MM.1S (cell line): ENCODE data around the gene SLIT3.

ENCODE experiments used
- DNase-seq: peaks from one replicate; pipeline ENCODE4 v3.0.0-alpha.2; 2015
- H2AFZ ChIP-seq: fragments of 300-600 bp; sonication (generic); 2 replicates; pipeline ENCODE4 v1.6.0; 2016; ENCODE audit warnings: antibody characterized with exemption, low read length
- H3F3A ChIP-seq: fragments of 300-600 bp; sonication (generic); 2 replicates; pipeline ENCODE4 v1.6.1; 2016; ENCODE audit warnings: mild to moderate bottlenecking, antibody characterized with exemption, low read length, moderate library complexity, mixed read lengths; ENCODE audit not compliant: insufficient read depth
- H3K27ac ChIP-seq: fragments of 300-600 bp; sonication (generic); 2 replicates; pipeline ENCODE4 v1.5.1; 2016; ENCODE audit warnings: mild to moderate bottlenecking, low read length
- H3K27me3 ChIP-seq: fragments of 300-600 bp; sonication (generic); replicated peaks from 2 replicates; pipeline ENCODE4 v1.6.0; 2016; ENCODE audit warnings: low read length; ENCODE audit not compliant: insufficient read depth
- H3K36me3 ChIP-seq: fragments of 300-600 bp; sonication (generic); replicated peaks from 2 replicates; pipeline ENCODE4 v1.6.1; 2016; ENCODE audit warnings: mild to moderate bottlenecking, low read length, mixed read lengths; ENCODE audit not compliant: insufficient read depth
- H3K4me1 ChIP-seq: fragments of 300-600 bp; sonication (generic); 2 replicates; pipeline ENCODE4 v1.6.1; 2016; ENCODE audit warnings: low read length, mixed read lengths
- H3K4me2 ChIP-seq: fragments of 300-600 bp; sonication (generic); 2 replicates; pipeline ENCODE4 v1.6.0; 2016; ENCODE audit warnings: low read depth, low read length
- H3K4me3 ChIP-seq: fragments of 300-600 bp; sonication (generic); 2 replicates; pipeline ENCODE4 v1.5.1; 2016; ENCODE audit warnings: low read length, mixed read lengths
- H3K79me2 ChIP-seq: fragments of 300-600 bp; sonication (generic); 2 replicates; pipeline ENCODE4 v1.6.1; 2016; ENCODE audit warnings: mixed run types, low read length, mixed read lengths
- H3K9ac ChIP-seq: fragments of 300-600 bp; sonication (generic); 2 replicates; pipeline ENCODE4 v1.6.1; 2016; ENCODE audit warnings: low read length, mixed read lengths
- H3K9me2 ChIP-seq: fragments of 300-600 bp; sonication (generic); replicated peaks from 2 replicates; pipeline ENCODE4 v1.6.1; 2016; ENCODE audit warnings: mild to moderate bottlenecking, low read length, mixed read lengths; ENCODE audit not compliant: insufficient read depth
- H3K9me3 ChIP-seq: fragments of 300-600 bp; sonication (generic); replicated peaks from 2 replicates; pipeline ENCODE4 v1.6.1; 2016; ENCODE audit warnings: mild to moderate bottlenecking, low read length, mixed read lengths; ENCODE audit not compliant: insufficient read depth
- H4K20me1 ChIP-seq: fragments of 300-600 bp; sonication (generic); 2 replicates; pipeline ENCODE4 v1.6.1; 2016; ENCODE audit warnings: mild to moderate bottlenecking, low read length, moderate library complexity, mixed read lengths; ENCODE audit not compliant: insufficient read depth
- EZH2 ChIP-seq: fragments of 300-600 bp; sonication (generic); optimal IDR thresholded peaks from 2 replicates; pipeline ENCODE3; 2017; ENCODE audit warnings: low read depth, mild to moderate bottlenecking, antibody characterized with exemption, low read length, mixed read lengths
- EZH2phosphoT487 ChIP-seq: fragments of 300-600 bp; sonication (generic); IDR thresholded peaks from 2 replicates; pipeline ENCODE4 v1.6.1; 2018; ENCODE audit warnings: antibody characterized with exemption, low read length
- TF ChIP-seq, protein P1 (sequence below): fragments of 300-600 bp; sonication (generic); IDR thresholded peaks from 2 replicates; pipeline ENCODE4 v1.5.1; 2016; ENCODE audit warnings: antibody characterized with exemption, low read length, mixed read lengths

Gene SLIT3

DNA sequence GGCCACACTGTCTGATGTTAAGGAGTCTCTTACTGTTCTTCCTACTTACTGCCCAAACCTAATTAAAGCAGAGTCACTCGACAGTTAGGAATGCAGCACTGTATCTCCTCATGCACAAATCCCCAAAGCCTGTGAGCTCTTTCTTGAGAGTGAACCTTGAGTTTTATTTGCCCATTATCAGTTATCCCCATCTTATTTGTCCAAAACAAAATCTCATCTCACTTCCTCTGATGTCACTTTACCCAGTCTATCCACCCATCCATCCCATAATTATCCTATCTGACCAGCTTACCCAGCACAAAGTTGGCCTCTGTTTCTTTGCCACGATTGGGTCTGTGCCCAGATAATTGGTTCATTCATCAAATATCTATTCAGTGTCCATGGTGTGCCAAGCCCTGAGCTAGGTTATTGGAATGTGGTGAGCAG, 250.8 kb downstream of the SLIT3 start:
- H3F3A ChIP-seq, result no peaks in the 10 kb centered on the region
- H3K79me2 ChIP-seq, result no peaks in the 10 kb centered on the region
- DNase-seq, result no peak
- H3K27ac ChIP-seq, result no peak overlapping the region
- H3K9me2 ChIP-seq, result no peaks in the 10 kb centered on the region
- no peaks in the 10 kb centered on the region for H3K27me3 ChIP-seq
- no peaks in the 10 kb centered on the region for H3K9me3 ChIP-seq
- no peak for TF ChIP-seq EZH2phosphoT487
- no peak for TF ChIP-seq EZH2
- TF ChIP-seq, protein P1, sequence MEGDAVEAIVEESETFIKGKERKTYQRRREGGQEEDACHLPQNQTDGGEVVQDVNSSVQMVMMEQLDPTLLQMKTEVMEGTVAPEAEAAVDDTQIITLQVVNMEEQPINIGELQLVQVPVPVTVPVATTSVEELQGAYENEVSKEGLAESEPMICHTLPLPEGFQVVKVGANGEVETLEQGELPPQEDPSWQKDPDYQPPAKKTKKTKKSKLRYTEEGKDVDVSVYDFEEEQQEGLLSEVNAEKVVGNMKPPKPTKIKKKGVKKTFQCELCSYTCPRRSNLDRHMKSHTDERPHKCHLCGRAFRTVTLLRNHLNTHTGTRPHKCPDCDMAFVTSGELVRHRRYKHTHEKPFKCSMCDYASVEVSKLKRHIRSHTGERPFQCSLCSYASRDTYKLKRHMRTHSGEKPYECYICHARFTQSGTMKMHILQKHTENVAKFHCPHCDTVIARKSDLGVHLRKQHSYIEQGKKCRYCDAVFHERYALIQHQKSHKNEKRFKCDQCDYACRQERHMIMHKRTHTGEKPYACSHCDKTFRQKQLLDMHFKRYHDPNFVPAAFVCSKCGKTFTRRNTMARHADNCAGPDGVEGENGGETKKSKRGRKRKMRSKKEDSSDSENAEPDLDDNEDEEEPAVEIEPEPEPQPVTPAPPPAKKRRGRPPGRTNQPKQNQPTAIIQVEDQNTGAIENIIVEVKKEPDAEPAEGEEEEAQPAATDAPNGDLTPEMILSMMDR, result no peak
- no peak overlapping the region for H2AFZ ChIP-seq
- no peaks in the 10 kb centered on the region for H4K20me1 ChIP-seq
- no peak overlapping the region for H3K4me3 ChIP-seq
- no peaks in the 10 kb centered on the region for H3K36me3 ChIP-seq
- no peak overlapping the region for H3K4me2 ChIP-seq
- no peaks in the 10 kb centered on the region for H3K4me1 ChIP-seq
- H3K9ac ChIP-seq, result no peak overlapping the region

DNA sequence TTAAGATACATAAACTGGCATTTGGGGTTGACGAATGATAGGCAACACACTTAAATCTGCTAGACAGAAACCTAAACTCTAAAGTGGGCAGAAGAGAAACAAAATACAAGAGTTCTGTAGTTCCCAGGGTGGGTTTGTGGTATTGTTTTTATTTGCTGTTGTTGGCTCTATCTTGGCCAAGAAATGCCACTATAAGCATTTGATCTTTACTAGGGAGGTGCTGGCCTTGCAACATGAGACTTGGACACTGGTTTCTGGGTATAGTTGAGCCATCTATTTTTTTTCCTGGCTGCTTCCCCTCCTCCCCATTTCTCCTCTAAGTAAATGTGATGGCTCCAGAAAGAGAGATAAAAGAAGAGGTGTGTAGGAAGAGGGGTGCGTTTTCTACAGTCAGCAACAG, 251.2 kb downstream of the SLIT3 start:
- no peak overlapping the region for H3K4me2 ChIP-seq

DNA sequence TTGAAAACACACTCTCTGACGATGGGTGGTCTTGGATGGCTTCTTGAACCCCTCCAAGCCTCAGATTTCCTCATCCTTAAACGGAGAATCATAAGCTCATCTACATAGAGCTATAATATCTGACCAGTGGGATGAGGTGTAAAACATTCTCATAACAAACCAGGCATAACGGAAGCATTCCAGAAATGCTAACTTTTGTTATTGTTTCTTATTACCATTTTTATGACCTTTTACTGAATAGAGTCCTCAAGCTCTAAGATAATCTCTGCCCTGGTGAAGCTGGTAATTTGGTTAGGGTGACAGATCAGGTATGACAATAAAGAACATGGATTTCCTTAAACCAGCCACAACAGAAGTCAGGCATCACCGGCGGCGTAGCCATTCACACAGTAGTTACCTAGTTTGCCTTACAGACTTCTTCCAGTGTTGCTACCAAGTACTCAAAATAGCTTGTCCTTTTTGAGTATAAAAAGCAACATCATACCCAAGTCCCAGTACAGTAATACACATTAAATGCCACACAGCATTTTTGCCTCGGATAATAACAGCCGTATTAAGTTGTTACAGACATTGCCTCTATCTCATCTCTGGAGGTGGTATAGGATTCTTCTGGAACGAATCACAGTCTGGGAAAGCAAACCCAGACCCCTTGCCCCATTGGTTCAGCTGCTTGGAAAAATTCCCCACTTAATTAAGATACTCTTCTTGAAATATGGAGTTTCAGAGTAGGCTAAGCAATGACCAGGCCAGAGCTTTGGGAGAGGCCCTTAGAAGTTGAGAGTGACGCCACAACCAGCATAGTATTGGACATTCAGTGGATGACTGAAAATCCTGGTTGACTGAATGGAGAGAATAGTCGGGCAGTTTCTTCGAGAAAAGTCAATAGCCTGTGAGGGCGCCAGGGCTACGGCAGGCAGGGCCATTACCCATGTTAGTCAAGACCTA, 252.5 kb downstream of the SLIT3 start:
- Histone ChIP-seq H3K4me3 (no peak overlapping the region), H2AFZ (no peak overlapping the region), H3K79me2 (no peaks in the 10 kb centered on the region), H3K9me2 (no peaks in the 10 kb centered on the region), H3K36me3 (no peaks in the 10 kb centered on the region), H3F3A (no peaks in the 10 kb centered on the region), H4K20me1 (no peaks in the 10 kb centered on the region), H3K9ac (no peak overlapping the region), H3K27me3 (no peaks in the 10 kb centered on the region), H3K9me3 (no peaks in the 10 kb centered on the region), H3K4me2 (no peak overlapping the region), H3K27ac (no peak overlapping the region), H3K4me1 (no peaks in the 10 kb centered on the region)
- TF ChIP-seq EZH2 (no peak), EZH2phosphoT487 (no peak)
- TF ChIP-seq, protein P1, result no peak
- no peak for DNase-seq

More for the DNA sequence above, 251.2 kb downstream of the SLIT3 start:
- no peak overlapping the region for H2AFZ ChIP-seq
- H3K27me3 ChIP-seq, result no peaks in the 10 kb centered on the region
- H3K9me2 ChIP-seq, result no peaks in the 10 kb centered on the region
- no peaks in the 10 kb centered on the region for H3F3A ChIP-seq
- no peaks in the 10 kb centered on the region for H3K4me1 ChIP-seq
- H4K20me1 ChIP-seq, result no peaks in the 10 kb centered on the region
- no peaks in the 10 kb centered on the region for H3K9me3 ChIP-seq
- H3K27ac ChIP-seq, result no peak overlapping the region
- no peak for DNase-seq
- TF ChIP-seq EZH2phosphoT487 (no peak), EZH2 (no peak)
- TF ChIP-seq, protein P1, result no peak
- H3K4me3 ChIP-seq, result no peak overlapping the region
- H3K9ac ChIP-seq, result no peak overlapping the region
- H3K36me3 ChIP-seq, result no peaks in the 10 kb centered on the region
- no peaks in the 10 kb centered on the region for H3K79me2 ChIP-seq
